ENCODE data around the gene CTSW. TPM values are rescaled to one million over a fixed set of nuclear protein-coding genes. Genes with fewer than 3 reads are reported as not detected.

The CTSW gene
- total RNA-seq, 2 donors from 2014 or later = 0.39 to 1.1 TPM

DNA sequence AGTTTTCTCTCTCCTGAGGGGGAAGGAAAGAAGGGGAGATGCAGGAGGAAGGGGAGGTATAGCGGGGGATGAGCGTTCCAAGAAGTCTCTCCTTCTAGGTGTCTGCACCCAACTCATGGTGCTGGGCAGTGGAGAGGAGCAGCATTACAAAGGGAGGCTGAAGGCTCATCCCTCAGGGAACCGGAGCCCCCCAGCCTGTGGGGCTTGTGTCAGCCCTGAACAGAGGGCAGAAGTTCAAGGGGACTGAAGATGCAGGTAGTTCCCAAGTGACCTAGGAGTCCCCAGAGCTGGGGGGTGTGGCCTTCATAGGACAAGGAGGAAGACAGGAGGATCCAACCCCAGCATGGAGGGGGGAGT lies 37.4 kb downstream of the CTSW start:
- H3K9me3 ChIP-seq = no peaks in the 10 kb centered on the region
- H3K4me3 ChIP-seq = peak overlapping the region in 1 of 2 donors; percentile 98
- no peak for DNase-seq (ENCODE audit: low spot score)
- peaks cover 0 to 56% of the 10 kb centered on the region in 2 donors for H3K4me1 ChIP-seq
- TF ChIP-seq, protein P1, sequence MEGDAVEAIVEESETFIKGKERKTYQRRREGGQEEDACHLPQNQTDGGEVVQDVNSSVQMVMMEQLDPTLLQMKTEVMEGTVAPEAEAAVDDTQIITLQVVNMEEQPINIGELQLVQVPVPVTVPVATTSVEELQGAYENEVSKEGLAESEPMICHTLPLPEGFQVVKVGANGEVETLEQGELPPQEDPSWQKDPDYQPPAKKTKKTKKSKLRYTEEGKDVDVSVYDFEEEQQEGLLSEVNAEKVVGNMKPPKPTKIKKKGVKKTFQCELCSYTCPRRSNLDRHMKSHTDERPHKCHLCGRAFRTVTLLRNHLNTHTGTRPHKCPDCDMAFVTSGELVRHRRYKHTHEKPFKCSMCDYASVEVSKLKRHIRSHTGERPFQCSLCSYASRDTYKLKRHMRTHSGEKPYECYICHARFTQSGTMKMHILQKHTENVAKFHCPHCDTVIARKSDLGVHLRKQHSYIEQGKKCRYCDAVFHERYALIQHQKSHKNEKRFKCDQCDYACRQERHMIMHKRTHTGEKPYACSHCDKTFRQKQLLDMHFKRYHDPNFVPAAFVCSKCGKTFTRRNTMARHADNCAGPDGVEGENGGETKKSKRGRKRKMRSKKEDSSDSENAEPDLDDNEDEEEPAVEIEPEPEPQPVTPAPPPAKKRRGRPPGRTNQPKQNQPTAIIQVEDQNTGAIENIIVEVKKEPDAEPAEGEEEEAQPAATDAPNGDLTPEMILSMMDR (IDR thresholded peaks at IDR 0.05) = no peak
- H3K27ac ChIP-seq = peak overlapping the region; percentile 93 to 97
- H3K36me3 ChIP-seq = peaks cover under 1% of the 10 kb centered on the region
- H3K27me3 ChIP-seq = no peaks in the 10 kb centered on the region

DNA sequence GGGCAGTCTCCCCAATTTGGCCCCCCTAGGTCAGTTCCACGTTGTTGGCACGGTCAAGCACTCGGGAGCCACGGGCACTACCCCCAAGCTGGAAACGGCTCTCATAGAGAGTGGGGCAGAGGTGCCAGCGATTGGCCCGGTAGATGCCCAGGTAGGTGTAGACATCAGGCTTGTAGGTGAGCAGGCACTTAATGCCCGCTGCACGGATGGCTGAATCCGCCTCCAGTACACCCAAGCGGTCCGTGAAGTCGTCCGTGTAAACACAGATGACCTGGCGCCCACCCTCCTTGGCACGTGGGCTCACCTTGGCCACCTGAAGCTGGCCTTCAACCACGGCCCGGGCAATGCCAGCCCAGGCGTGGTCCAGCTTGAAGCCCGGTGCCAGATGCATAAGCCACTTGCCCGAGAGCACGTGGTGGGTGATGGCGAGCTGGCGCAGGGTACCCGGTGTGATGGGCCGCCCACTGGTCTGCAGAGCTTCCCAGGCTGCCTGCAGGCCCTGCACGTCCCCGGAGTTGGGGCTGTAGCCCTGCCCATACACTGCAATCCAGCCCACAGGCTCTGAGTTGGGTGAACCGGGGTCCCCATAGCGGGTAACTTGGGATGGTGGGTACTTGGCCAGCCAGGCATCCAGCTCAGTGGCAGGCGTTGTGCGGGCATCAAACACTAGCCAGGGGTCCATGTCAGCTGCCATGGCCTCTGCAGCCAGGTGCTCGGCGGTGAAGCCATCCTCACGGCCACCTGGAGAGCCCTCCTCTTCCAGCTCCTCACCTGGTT lies 38.0 kb downstream of the CTSW start:
- H3K4me3 ChIP-seq = peak overlapping the region; percentile 98 to 99
- no peaks in the 10 kb centered on the region for H3K9me3 ChIP-seq
- H3K4me1 ChIP-seq = peaks cover 0 to 53% of the 10 kb centered on the region in 2 donors
- peaks cover 6% of the 10 kb centered on the region for H3K36me3 ChIP-seq
- H3K27me3 ChIP-seq = no peaks in the 10 kb centered on the region
- H3K27ac ChIP-seq = peak overlapping the region; percentile 93 to 97
- TF ChIP-seq, protein P1 (IDR thresholded peaks at IDR 0.05) = no peak
- no peak for DNase-seq (ENCODE audit: low spot score)

DNA sequence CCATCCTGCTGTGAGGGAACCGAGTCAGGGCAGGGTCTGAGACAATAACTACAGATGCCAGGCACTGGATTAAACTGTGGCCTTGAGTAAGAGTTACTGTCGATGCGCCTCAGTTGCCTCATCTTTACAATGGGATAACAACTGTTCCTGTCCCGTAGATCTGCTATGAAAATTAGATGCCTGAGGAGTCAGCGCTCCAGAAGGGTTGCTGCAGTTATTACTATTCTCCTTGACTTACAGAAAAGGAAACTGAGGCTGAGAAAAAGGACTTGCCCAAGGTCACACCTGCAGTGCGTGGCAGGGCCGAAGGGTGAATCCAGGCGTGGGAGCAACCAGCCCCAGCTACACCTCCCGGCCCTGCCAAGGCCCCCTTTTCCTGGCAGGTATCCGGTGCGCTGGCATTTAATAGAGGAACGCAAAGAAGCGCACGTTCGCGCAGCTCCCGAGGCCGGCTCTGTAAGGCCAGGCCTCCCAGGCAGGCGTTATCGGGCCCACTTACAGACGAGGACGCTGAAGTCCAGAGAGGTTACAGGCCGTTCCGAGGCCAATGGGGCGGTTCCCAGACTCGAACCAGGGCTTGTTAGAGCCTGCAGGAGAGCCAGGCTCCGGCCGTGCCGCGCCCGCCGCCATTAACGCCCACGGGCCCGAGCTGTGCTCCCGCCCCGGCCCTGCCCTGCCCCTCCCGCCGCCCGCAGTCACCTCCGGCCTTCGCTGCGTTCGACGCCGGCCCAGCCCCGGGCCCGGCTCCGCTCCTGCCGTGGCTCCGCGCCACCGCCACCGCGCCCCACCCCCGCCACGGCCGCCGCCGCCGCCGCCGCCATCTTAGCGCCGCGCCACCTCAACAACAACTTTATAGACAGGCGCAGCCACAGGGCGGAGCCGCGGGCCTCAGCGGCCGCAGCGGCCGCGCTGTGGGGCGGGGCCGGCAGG lies 38.8 kb downstream of the CTSW start, which contains the start of gene C11orf68:
TSS of gene C11orf68 (minus strand) at position 852 of the 930 bp plus-strand sequence. CDS start at position 821, 31 bp downstream.
- Histone ChIP-seq H3K4me1 (peaks cover 0 to 53% of the 10 kb centered on the region in 2 donors), H3K9me3 (no peaks in the 10 kb centered on the region), H3K27me3 (no peaks in the 10 kb centered on the region), H3K36me3 (peaks cover 12% of the 10 kb centered on the region), H3K4me3 (peak within 1 kb of the TSS; percentile 98 to 99), H3K27ac (peak within 1 kb of the TSS; percentile 93 to 96)
- DNase-seq (ENCODE audit: low spot score) = no peak
- TF ChIP-seq, protein P1 (IDR thresholded peaks at IDR 0.05) = no peak

DNA sequence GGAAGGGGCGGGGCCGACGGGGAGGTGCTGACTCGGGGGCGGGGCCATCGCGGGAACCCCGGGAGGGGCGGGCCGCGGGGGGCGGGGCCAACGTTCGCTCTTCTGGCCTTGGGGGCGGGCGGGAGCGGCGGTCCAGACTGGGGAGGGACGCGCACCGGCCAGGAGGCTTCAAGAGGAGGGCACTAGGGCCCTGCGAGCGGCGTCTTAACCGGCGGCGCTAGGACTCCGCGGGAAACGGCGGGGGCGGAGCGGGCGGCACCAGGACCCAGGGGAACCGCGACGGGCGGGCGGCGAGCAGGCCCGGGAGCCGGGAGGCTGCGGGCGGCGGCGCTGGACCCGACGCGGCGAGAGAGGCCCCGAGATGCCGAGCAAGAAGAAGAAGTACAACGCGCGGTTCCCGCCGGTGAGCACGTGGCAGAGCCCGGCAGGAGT lies 39.5 kb downstream of the CTSW start, which contains the start of gene DRAP1:
TSS of gene DRAP1 (plus strand) at position 286 of the 432 bp plus-strand sequence. CDS start at position 362, 76 bp downstream.
- Histone ChIP-seq H3K27me3 (no peaks in the 10 kb centered on the region), H3K4me1 (peaks cover 0 to 53% of the 10 kb centered on the region in 2 donors), H3K36me3 (peaks cover 12% of the 10 kb centered on the region), H3K27ac (peak within 1 kb of the TSS; percentile 93 to 96), H3K4me3 (peak within 1 kb of the TSS; percentile 98 to 99), H3K9me3 (no peaks in the 10 kb centered on the region)
- peak; percentile 98 for DNase-seq (ENCODE audit: low spot score)
- TF ChIP-seq, protein P1 (IDR thresholded peaks at IDR 0.05) = no peak

DNA sequence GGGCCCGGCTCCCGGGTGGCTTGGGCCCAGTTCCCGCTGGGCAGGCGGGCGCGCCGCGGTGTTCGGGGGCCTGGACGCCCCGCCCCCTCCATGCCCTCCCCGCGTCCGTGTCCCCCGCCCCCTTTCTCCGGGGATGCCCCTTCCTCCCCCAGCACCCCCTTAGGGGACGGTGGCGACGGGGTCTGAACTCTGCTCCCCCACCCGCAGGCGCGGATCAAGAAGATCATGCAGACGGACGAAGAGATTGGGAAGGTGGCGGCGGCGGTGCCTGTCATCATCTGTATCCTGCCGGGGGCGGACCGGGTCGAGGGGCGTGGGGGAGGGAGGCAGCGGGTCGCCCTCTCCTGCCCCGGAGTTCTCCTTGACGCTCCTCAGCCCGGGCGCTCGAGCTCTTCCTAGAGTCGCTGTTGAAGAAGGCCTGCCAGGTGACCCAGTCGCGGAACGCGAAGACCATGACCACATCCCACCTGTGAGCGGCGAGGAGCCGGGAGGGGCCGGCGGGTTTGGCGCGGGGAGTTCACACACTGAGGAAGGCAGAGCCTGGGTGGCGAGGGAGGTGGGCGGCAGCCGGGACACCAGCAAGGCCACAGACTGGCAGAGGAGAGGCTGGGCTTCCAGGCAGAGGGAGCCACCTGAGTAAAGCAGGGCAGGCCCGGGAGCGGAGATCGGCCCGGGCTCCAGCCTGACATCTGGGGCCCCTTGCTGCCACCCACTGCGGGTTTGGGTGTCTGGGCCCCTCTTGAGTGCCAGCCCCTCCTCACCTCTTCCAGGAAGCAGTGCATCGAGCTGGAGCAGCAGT lies 40.1 kb downstream of the CTSW start:
- Histone ChIP-seq H3K9me3 (no peaks in the 10 kb centered on the region), H3K27me3 (no peaks in the 10 kb centered on the region), H3K4me1 (peaks cover 0 to 51% of the 10 kb centered on the region in 2 donors), H3K4me3 (peak overlapping the region; percentile 98 to 99), H3K36me3 (peaks cover 12% of the 10 kb centered on the region), H3K27ac (peak overlapping the region; percentile 88 to 96)
- TF ChIP-seq, protein P1 (IDR thresholded peaks at IDR 0.05) = no peak
- no peak for DNase-seq (ENCODE audit: low spot score)

Measured in right atrium auricular region (tissue), 2 donors.